Measurements from ENCODE around the gene SYTL3. TPM values are rescaled to one million over a fixed set of nuclear protein-coding genes. Genes with fewer than 3 reads are reported as not detected.

SYTL3 gene
- total and polyA plus RNA-seq, 2 of the 8 experiments (the other 6 are each of a cell fraction or from before 2014, with no cell fraction given): 0.27 to 0.99 TPM

DNA sequence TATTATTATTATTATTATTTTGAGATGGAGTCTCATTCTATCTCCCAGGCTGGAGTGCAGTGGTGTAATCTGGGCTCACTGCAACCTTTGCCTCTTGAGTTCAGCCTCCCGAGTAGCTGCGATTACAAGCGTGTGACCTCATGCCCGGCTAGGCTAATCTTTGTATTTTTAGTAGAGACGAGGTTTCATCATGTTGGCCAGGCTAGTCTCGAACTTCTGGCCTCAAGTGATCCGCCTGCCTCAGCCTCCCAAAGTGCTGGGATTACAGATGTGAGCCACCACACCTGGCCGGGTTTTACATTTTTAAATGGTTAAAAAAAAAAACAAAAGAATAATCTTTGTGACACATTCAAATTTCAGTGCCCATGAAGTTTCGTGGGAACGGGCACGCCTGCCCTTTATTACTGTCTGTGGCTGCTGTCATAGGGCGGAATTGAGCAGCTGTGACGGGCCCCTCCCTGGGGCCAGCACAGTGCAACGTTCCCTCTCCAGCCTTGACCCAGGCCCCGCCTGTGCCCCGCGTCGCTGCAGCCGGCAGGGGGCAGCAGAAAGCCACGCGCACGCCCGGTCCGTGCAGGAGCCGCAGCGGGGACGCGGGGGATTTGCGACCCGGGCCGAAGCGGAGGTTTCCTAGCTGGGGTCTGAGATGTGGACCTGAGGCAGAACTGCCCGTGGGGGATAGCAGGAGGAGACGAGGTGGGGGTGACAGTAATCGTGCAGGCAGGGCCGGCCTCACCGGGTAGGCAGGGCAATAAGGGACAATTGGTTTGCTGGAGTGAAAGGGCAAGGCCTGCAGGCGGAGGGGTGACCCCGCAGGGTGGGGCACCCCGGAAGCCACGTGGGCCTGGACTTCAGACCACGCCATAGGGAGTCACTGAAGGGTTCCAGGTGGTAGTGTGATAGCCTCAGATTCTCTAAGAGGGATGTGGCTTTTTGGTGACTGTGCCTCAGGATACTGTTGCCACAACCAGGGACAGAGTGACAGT, 54.3 kb downstream of the SYTL3 start (continued):
- TF ChIP-seq RAD21 (IDR thresholded peaks at IDR 0.05 in 1 of 2, conservative IDR thresholded peaks at IDR 0.05 in 1 of 2; ENCODE audit: low read depth in 2 of 2, low read length in 2 of 2) (peak; percentile 95), CREB1 (IDR thresholded peaks at IDR 0.05) (peak; percentile 87), GABPA (IDR thresholded peaks at IDR 0.05; ENCODE audit: borderline replicate concordance, insufficient read depth, low read length) (no peak), MAX (IDR thresholded peaks at IDR 0.05) (peak; percentile 72), YY1 (IDR thresholded peaks at IDR 0.05; ENCODE audit: low read depth, low read length) (0 out of 2 replicates have a peak, but pooled peaks have one; percentile 6)
